Nephron progenitor cell (in vitro differentiated cells): ENCODE measurements around the gene TIMM17B.
A peak's percentile ranks its signal among the peaks of the same experiment; 100 is the strongest.

Experiments used
- DNase-seq: peaks from one replicate; pipeline ENCODE4 v3.0.0; 2021
- H3K27ac Mint-ChIP-seq: 2 replicates; pipeline ENCODE4 v1.8.0; 2021; ENCODE audit warnings: mild to moderate bottlenecking, moderate library complexity, mixed read lengths
- H3K27me3 Mint-ChIP-seq: 2 replicates; pipeline ENCODE4 v1.8.0; 2021; ENCODE audit warnings: mild to moderate bottlenecking, low read depth, mixed read lengths; ENCODE audit not compliant: poor library complexity
- H3K36me3 Mint-ChIP-seq: 2 replicates; pipeline ENCODE4 v1.8.0; 2021; ENCODE audit warnings: low read depth, mixed read lengths
- H3K4me1 Mint-ChIP-seq: 2 replicates; pipeline ENCODE4 v1.8.0; 2021; ENCODE audit warnings: mixed read lengths
- H3K4me3 Mint-ChIP-seq: 2 replicates; pipeline ENCODE4 v1.8.0; 2021; ENCODE audit warnings: mild to moderate bottlenecking, moderate library complexity, mixed read lengths
- H3K9me3 Mint-ChIP-seq: 2 replicates; pipeline ENCODE4 v1.8.0; 2021; ENCODE audit warnings: mild to moderate bottlenecking, moderate library complexity, mixed read lengths
- CTCF ChIP-seq: fragments of 200-600 bp; sonication (generic); IDR thresholded peaks from 2 replicates; pipeline ENCODE4 v1.5.0; 2021; ENCODE audit warnings: antibody characterized with exemption

The TIMM17B gene

GRCh38 chrX:48933757-48934156, 36.2 kb upstream of the TIMM17B start:
- H3K27me3 Mint-ChIP-seq = no peaks in the 10 kb centered on the region
- H3K4me1 Mint-ChIP-seq = peaks cover 15% of the 10 kb centered on the region
- peaks cover 55% of the 10 kb centered on the region for H3K36me3 Mint-ChIP-seq
- H3K9me3 Mint-ChIP-seq = peaks cover 30% of the 10 kb centered on the region
- DNase-seq = no peak
- H3K27ac Mint-ChIP-seq = no peak overlapping the region
- no peak overlapping the region for H3K4me3 Mint-ChIP-seq
- no peak for TF ChIP-seq CTCF

GRCh38 chrX:48927736-48928382, 30.3 kb upstream of the TIMM17B start:
- no peak for DNase-seq
- no peak for TF ChIP-seq CTCF
- no peak overlapping the region for H3K27ac Mint-ChIP-seq
- H3K27me3 Mint-ChIP-seq = no peaks in the 10 kb centered on the region
- H3K36me3 Mint-ChIP-seq = peaks cover 55% of the 10 kb centered on the region
- H3K4me1 Mint-ChIP-seq = peaks cover 7% of the 10 kb centered on the region
- no peak overlapping the region for H3K4me3 Mint-ChIP-seq
- H3K9me3 Mint-ChIP-seq = peaks cover 34% of the 10 kb centered on the region

GRCh38 chrX:48927123-48927522, 29.6 kb upstream of the TIMM17B start:
- H3K4me3 Mint-ChIP-seq = no peak overlapping the region
- H3K27ac Mint-ChIP-seq = no peak overlapping the region
- no peaks in the 10 kb centered on the region for H3K27me3 Mint-ChIP-seq
- DNase-seq = no peak
- H3K9me3 Mint-ChIP-seq = peaks cover 33% of the 10 kb centered on the region
- peaks cover 52% of the 10 kb centered on the region for H3K36me3 Mint-ChIP-seq
- peaks cover 7% of the 10 kb centered on the region for H3K4me1 Mint-ChIP-seq
- no peak for TF ChIP-seq CTCF

- no peak overlapping the region for H3K27ac Mint-ChIP-seq
- no peak for TF ChIP-seq CTCF
- H3K4me3 Mint-ChIP-seq = no peak overlapping the region
- peaks cover 22% of the 10 kb centered on the region for H3K4me1 Mint-ChIP-seq
- peaks cover 37% of the 10 kb centered on the region for H3K36me3 Mint-ChIP-seq
- H3K27me3 Mint-ChIP-seq = peaks cover 3% of the 10 kb centered on the region
- no peak for DNase-seq
- H3K9me3 Mint-ChIP-seq = peaks cover 38% of the 10 kb centered on the region
Observed at GRCh38 chrX:48924270-48924669, 26.7 kb upstream of the TIMM17B start.

GRCh38 chrX:48923771-48924170, 26.2 kb upstream of the TIMM17B start:
- peaks cover 38% of the 10 kb centered on the region for H3K9me3 Mint-ChIP-seq
- no peak overlapping the region for H3K27ac Mint-ChIP-seq
- no peak overlapping the region for H3K4me3 Mint-ChIP-seq
- H3K4me1 Mint-ChIP-seq = peaks cover 23% of the 10 kb centered on the region
- H3K36me3 Mint-ChIP-seq = peaks cover 36% of the 10 kb centered on the region
- DNase-seq = no peak
- H3K27me3 Mint-ChIP-seq = peaks cover 3% of the 10 kb centered on the region
- TF ChIP-seq CTCF = no peak

- H3K27me3 Mint-ChIP-seq = peaks cover 5% of the 10 kb centered on the region
- DNase-seq = no peak
- H3K9me3 Mint-ChIP-seq = peaks cover 44% of the 10 kb centered on the region
- peaks cover 33% of the 10 kb centered on the region for H3K4me1 Mint-ChIP-seq
- peak overlapping the region; percentile 31 for H3K4me3 Mint-ChIP-seq
- TF ChIP-seq CTCF = no peak
- H3K36me3 Mint-ChIP-seq = peaks cover 16% of the 10 kb centered on the region
- H3K27ac Mint-ChIP-seq = no peak overlapping the region
Observed at GRCh38 chrX:48920718-48921104, 23.1 kb upstream of the TIMM17B start.
